Peyer's patch (tissue), 4 donors: ENCODE results near the gene ANKRD11. TPM values are rescaled to one million over a fixed set of nuclear protein-coding genes. Genes with fewer than 3 reads are reported as not detected.

ENCODE experiments used
- DNase-seq, 3 donors: peaks; one replicate each; pipeline ENCODE4 v3.0.0-alpha.2; 2017 to 2019
- H3K27ac ChIP-seq, 4 donors: fragments of 200-600 bp; sonication (generic); one replicate each; pipeline ENCODE4 v1.5.1; 2016 to 2019
- H3K27me3 ChIP-seq, 2 donors: fragments of 200-600 bp; sonication (generic); one replicate each; pipeline ENCODE4 v1.5.1; 2019
- H3K36me3 ChIP-seq, 3 donors: fragments of 200-600 bp; sonication (generic); one replicate each; pipeline ENCODE4 v1.5.1; 2016 to 2019
- H3K4me1 ChIP-seq, 4 donors: fragments of 200-600 bp; sonication (generic); one replicate each; pipeline ENCODE4 v1.5.1; 2016 to 2019
- H3K4me3 ChIP-seq, 4 donors: fragments of 200-600 bp; sonication (generic); 1 replicate in 3 of 4; 2 replicates in 1 of 4; pipeline ENCODE4 v1.5.1; 2016 to 2019; ENCODE audit warnings: mild to moderate bottlenecking in 1 of 4
- H3K9me3 ChIP-seq, 4 donors: fragments of 200-600 bp; sonication (generic); one replicate each; pipeline ENCODE4 v1.5.1; 2016 to 2019; ENCODE audit warnings: mild to moderate bottlenecking in 1 of 4
- POLR2A ChIP-seq, 2 donors: fragments of 450-650 bp; IDR thresholded peaks; one replicate each; pipeline ENCODE4 v1.5.1; 2017; ENCODE audit warnings: antibody characterized with exemption in 2 of 2, mild to moderate bottlenecking in 2 of 2, moderate library complexity in 2 of 2
- total RNA-seq, 4 donors: library from RNA; depleted of rRNA; stranded (reverse); fragments of >200 nt; gene quantifications; one replicate each; pipeline ENCODE4 v1.1.0, GENCODE V29; 2016
- TF ChIP-seq, protein P1 (sequence below), 6 experiments: fragments of 450-650 bp in 4 of 6; fragments of 200-600 bp in 2 of 6; sonication (generic) in 1 of 6; IDR thresholded peaks; one replicate each; pipeline ENCODE4 v1.5.1; 2017 to 2019; ENCODE audit warnings: antibody characterized with exemption in 6 of 6, mild to moderate bottlenecking in 3 of 6, moderate library complexity in 1 of 6

The ANKRD11 gene
- total RNA-seq, 4 donors from 2014 or later: 177 to 227 (median 211) TPM

DNA sequence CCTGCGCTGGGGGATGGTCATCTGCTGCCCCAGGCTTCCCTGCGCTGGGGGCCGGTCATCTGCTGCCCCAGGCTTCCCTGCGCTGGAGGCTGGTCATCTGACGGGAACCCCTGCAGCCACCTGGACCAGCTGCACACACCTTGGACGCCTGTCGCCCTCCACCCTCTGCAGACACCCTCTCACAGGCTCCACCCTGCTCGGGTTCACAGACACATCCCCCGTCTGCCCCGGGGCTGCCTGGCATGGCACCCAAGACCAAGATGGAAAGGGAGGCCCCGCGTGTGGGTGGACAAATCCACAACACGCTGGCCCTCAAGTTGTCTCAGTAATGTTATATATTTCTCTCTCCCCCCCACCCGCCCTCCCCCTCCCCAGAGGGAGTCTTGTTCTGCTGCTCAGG is 89.6 kb downstream of the ANKRD11 start:
- H3K9me3 ChIP-seq: no peaks in the 10 kb centered on the region
- peaks cover 0 to 36% (median 8%) of the 10 kb centered on the region in 4 donors for H3K4me1 ChIP-seq
- TF ChIP-seq, protein P1, sequence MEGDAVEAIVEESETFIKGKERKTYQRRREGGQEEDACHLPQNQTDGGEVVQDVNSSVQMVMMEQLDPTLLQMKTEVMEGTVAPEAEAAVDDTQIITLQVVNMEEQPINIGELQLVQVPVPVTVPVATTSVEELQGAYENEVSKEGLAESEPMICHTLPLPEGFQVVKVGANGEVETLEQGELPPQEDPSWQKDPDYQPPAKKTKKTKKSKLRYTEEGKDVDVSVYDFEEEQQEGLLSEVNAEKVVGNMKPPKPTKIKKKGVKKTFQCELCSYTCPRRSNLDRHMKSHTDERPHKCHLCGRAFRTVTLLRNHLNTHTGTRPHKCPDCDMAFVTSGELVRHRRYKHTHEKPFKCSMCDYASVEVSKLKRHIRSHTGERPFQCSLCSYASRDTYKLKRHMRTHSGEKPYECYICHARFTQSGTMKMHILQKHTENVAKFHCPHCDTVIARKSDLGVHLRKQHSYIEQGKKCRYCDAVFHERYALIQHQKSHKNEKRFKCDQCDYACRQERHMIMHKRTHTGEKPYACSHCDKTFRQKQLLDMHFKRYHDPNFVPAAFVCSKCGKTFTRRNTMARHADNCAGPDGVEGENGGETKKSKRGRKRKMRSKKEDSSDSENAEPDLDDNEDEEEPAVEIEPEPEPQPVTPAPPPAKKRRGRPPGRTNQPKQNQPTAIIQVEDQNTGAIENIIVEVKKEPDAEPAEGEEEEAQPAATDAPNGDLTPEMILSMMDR (IDR thresholded peaks at IDR 0.05): no peak
- TF ChIP-seq POLR2A (IDR thresholded peaks at IDR 0.05): no peak
- no peak for DNase-seq
- no peaks in the 10 kb centered on the region for H3K27me3 ChIP-seq
- H3K27ac ChIP-seq: no peak overlapping the region
- no peaks in the 10 kb centered on the region for H3K36me3 ChIP-seq
- H3K4me3 ChIP-seq: no peak overlapping the region

- Histone ChIP-seq H3K27me3 (no peaks in the 10 kb centered on the region), H3K4me3 (no peak overlapping the region), H3K9me3 (no peaks in the 10 kb centered on the region), H3K36me3 (no peaks in the 10 kb centered on the region), H3K4me1 (peaks cover 0 to 36% (median 13%) of the 10 kb centered on the region in 4 donors), H3K27ac (no peak overlapping the region)
- TF ChIP-seq, protein P1 (IDR thresholded peaks at IDR 0.05): no peak
- TF ChIP-seq POLR2A (IDR thresholded peaks at IDR 0.05): no peak
- no peak for DNase-seq
Observed at GRCh38 chr16:89398924-89399323, 91.4 kb downstream of the ANKRD11 start.

DNA sequence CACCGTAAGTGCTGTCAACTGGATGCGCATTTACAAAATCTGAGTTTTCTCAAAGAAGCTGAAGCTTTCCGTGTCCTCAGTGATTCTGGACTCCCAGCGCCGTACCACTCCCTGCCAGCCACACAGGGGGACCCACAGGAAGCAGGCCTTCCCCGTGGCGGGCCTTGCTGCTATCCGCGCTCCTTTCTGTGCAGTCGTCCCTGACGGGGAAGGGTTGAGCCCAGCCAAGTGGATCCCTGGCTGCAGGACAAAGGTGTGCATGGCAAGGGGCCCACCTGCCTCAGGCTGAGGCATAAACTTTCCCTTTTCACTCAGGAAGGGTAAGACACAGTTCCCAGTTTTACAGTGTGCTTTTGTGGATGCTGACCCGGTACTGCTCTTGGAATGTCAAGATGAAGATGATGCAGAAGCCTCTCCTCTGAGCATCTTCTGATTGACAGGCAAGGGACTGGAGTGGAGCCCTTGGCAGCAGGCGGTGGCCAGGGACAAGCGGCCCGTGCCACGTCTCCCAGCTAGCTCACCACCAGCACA is 93.0 kb downstream of the ANKRD11 start:
- H3K4me1 ChIP-seq: peaks cover 0 to 30% (median 10%) of the 10 kb centered on the region in 4 donors
- no peak for TF ChIP-seq POLR2A (IDR thresholded peaks at IDR 0.05)
- TF ChIP-seq, protein P1 (IDR thresholded peaks at IDR 0.05): no peak

DNA sequence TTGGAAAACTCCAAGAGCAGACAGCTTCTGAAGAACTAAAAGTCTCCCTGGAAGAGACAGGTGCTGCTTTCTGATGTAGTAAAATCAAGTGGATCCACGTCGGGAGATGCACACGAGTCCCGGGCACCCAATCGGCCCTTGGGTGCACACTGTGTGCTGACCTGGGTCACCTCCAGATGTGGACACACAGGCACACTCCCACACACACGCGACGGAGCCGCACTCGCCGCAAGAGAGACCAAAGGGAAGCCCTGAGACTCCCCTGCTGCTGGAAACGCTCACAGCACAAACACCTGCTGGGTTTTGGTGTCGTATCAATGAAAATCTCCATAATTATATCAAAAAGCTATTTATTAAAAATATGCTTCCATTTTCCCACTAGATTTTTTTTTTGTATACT is 94.2 kb downstream of the ANKRD11 start:
- no peak for TF ChIP-seq POLR2A (IDR thresholded peaks at IDR 0.05)
- TF ChIP-seq, protein P1 (IDR thresholded peaks at IDR 0.05): no peak
- no peak for DNase-seq
- H3K27ac ChIP-seq: peak overlapping the region in 1 of 4 donors; percentile 73
- H3K36me3 ChIP-seq: no peaks in the 10 kb centered on the region
- H3K4me3 ChIP-seq: no peak overlapping the region
- H3K27me3 ChIP-seq: no peaks in the 10 kb centered on the region
- no peaks in the 10 kb centered on the region for H3K9me3 ChIP-seq
- peaks cover 0 to 33% (median 10%) of the 10 kb centered on the region in 4 donors for H3K4me1 ChIP-seq

More for the DNA sequence above, 93.0 kb downstream of the ANKRD11 start:
- H3K4me3 ChIP-seq: no peak overlapping the region
- H3K27ac ChIP-seq: no peak overlapping the region
- no peaks in the 10 kb centered on the region for H3K9me3 ChIP-seq
- DNase-seq: no peak
- no peaks in the 10 kb centered on the region for H3K36me3 ChIP-seq
- no peaks in the 10 kb centered on the region for H3K27me3 ChIP-seq

GRCh38 chr16:89395150-89396142 is 94.9 kb downstream of the ANKRD11 start:
- Histone ChIP-seq H3K4me1 (peaks cover 0 to 33% (median 10%) of the 10 kb centered on the region in 4 donors), H3K27me3 (no peaks in the 10 kb centered on the region), H3K27ac (peak overlapping the region; percentile 5 to 73 (median 44)), H3K36me3 (no peaks in the 10 kb centered on the region), H3K4me3 (no peak overlapping the region), H3K9me3 (no peaks in the 10 kb centered on the region)
- peak; percentile 40 to 90 (median 86) for DNase-seq
- TF ChIP-seq POLR2A (IDR thresholded peaks at IDR 0.05): no peak
- TF ChIP-seq, protein P1 (IDR thresholded peaks at IDR 0.05): no peak
